HG03025 (cell line): ENCODE data around the gene CLPX.
A peak's percentile ranks its signal among the peaks of the same experiment; 100 is the strongest.
"Not testable (repeated sequence)": the region's sequence is repeated elsewhere in the genome, so short reads cannot be mapped to it uniquely, and the experiment has no call there.

ENCODE experiments used
- ATAC-seq: cut with Tn5 transposase; IDR thresholded peaks from one replicate; pipeline ENCODE4 v1.9.1; 2021; ENCODE audit warnings: mild to moderate bottlenecking, moderate library complexity; ENCODE audit not compliant: unreplicated experiment, low FRiP score

Gene CLPX

GRCh38 chr15:65207280-65207840 lies 22.2 kb upstream of the CLPX start:
- ATAC-seq = no peak

DNA sequence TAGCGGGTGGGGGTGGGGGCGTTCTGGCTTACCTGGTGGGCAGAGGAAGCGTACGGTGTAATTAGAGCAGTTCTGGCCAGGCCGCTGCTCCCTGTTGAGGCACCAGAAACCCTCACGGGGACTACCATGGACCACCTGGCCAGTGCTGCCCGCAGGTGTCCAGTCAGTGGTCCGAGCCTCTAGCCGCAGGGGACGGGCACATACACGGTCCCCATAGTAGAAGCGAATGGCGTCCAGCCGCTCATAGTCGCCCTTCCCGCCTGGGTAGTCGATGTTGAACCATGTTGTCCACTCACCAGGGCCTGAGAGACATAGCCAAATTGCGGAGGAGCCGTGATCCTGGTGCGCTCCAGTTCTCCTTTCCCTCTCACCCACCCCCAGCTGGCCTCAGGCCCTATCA lies 21.6 kb upstream of the CLPX start:
- ATAC-seq = no peak

DNA sequence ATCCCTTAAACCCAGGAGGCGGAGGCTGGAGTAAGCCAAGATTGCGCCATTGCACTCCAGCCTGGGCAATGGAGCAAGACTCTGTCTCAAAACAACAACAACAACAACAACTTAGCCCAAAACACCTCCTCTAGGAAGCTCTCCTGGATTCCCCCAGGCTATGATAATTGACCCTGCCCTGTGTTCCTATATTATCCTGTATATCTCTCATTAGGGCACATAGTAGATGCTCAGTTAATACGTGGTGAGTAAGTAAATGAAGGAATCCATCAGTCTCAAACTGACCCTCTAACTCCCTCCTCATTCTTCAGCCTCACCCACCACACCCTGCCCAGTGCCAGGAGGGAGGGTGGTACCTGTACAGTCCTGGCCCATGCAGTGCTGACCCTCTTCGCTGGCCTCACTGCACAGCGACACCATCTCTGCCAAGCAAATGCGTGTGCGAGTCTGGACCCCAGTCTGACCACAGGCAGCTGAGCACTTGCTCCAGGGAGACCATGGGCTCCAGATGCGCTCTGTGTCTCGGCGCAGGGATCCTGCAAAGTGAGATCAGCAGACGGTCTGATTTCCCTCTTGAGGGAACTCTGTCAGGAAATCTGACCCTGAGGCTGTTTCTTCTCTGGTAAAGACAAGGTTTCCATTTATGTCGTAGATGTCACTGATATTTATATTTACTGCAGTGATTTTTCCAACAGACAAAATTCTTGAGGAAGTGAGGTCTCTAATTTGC lies 20.0 kb upstream of the CLPX start:
- ATAC-seq = no peak

DNA sequence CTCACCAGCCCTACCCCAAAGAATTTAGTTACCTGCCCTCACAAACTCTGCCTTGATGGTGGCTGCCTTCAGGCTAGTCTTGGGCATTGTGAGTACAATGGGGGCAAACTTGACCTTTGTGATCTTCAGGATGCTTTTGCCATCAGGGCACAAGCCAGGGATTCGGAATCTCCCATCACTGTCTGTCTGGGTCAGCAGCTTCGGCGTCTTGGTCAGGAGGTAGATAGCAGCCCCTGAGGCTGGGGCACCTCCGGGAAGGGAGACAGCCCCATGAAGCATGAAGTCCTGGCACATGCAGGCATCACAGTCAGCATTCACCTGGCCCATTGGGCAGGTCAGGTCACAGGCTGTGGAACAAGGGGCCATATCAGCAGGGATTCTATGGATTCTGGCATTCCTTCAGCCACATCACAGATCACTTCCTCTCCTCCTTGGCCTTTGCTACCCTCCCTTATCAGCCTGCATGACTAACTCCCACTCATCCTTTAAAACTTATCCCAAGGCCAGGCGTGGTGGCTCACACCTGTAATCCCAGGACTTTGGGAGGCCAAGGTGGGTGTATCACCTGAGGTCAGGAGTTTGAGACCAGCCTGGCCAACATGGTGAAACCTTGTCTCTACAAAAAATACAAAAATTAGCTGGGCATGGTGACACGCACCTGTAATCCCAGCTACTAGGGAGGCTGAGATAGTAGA lies 19.2 kb upstream of the CLPX start:
- no peak for ATAC-seq

DNA sequence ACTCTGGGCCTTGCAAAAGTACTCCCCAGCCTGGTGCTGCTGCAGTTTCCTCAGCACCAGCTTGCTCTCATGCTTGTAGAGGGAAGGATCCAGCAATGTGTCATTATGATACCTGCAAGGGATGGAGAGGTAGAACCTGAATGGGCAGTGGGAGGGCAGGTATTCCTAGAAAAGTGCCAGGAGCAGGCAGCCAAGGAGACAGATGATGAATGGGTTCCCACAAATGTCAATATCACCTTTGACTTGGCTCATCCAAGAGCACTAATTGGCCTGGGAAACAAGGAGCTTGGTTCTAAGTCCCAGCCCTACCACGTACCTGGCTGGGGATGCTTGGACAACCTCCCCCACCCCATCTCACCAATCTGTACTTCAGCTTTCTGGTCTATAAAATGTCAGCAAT lies 16.8 kb upstream of the CLPX start:
- ATAC-seq = no peak

- ATAC-seq = no peak
Observed at GRCh38 chr15:65198571-65198970, 13.4 kb upstream of the CLPX start.

- ATAC-seq = no peak
Observed at GRCh38 chr15:65197337-65197645, 12.1 kb upstream of the CLPX start.

DNA sequence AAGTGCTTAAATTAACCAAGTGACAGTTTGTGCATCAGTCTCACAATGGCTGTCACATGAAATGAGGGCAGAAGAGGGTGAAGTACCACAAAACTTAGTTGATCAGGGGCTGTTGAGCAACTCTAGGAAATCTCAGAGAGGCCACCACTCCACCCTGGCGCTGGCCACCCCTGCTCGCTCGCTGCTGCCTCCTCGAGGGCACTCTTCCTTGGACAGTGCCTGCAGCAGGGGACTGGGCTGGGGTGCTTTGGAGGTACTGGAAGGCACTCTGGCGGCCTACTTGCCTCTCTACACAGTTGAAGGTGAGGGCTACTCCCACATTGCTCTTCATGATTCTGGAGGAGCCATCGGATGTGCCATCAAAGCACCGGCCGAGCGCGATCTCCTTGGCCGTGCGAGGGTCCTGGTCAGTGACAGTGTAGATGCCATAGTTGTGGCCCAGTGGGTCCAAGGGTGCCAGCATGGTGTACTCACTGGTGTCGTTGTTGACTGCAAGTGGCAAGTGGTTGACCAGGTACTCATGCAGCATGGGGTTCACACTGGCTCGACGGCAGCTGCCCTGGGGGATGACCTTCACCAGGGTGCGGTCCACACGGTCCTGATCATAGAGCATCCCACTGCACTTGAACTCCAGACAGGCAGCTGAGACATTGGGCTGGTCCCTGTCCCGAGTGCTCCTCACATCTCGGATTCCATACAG lies 11.6 kb upstream of the CLPX start:
- no peak for ATAC-seq

GRCh38 chr15:65195548-65195923 lies 10.4 kb upstream of the CLPX start:
- ATAC-seq = no peak

- ATAC-seq = no peak
Observed at GRCh38 chr15:65194826-65195547, 9.8 kb upstream of the CLPX start.

DNA sequence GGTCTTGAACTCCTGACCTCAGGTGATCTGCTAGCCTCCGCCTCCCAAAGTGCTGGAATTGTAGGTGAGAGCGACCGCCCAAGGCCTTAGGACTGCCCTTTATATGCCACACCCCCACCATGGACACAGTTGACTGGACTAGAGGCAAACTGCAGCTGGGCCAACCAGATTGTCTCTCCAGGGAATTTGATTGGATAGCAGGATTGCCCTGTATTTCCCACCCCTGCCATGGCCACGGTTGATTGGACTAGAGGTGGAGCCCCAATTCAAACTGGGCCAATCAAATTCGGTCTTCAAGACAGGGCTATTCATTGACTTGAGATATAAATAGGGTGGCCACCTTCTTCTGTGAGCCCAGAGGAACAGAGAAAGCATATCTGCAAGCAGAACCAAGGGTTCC lies 6.9 kb upstream of the CLPX start:
- no peak for ATAC-seq

- no peak for ATAC-seq
Observed at GRCh38 chr15:65189102-65189740, 4.1 kb upstream of the CLPX start.

GRCh38 chr15:65188472-65188871 lies 3.3 kb upstream of the CLPX start:
- ATAC-seq = not testable (repeated sequence)

GRCh38 chr15:65184305-65184867 lies 756 bp downstream of the CLPX start:
- peak; percentile 22 for ATAC-seq

DNA sequence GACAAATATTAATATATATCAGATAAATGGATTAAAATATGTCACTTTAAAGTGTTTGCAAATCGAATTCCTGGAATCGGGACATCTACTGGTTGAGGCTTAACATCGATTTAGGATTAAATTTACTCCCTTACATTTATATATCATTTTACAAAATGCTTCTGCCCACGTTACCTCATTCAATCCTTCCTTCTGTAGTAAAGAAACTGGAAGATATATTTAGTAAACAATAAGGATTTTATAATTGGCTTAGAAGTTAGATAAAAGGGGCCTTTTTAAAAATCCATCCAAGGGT lies 1.3 kb downstream of the CLPX start:
- ATAC-seq = no peak

DNA sequence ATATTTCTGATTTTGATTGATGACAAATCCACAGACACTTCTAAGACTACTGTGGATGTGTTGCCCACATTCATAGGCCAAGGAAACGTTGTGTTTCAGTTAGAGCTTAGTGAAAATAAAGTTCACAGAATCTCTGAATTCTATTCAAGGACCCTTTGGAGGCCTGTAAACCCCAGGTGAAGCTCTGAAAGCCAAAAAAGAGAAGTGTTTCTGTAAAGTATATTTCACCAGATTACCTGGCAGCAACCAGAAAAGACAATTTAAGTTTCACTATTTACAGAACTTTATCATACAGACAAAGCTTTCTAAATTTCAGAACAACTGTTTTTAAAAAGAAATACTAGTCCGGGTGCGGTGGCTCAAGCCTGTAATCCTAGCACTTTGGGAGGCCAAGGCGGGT lies 2.6 kb downstream of the CLPX start:
- ATAC-seq = no peak

DNA sequence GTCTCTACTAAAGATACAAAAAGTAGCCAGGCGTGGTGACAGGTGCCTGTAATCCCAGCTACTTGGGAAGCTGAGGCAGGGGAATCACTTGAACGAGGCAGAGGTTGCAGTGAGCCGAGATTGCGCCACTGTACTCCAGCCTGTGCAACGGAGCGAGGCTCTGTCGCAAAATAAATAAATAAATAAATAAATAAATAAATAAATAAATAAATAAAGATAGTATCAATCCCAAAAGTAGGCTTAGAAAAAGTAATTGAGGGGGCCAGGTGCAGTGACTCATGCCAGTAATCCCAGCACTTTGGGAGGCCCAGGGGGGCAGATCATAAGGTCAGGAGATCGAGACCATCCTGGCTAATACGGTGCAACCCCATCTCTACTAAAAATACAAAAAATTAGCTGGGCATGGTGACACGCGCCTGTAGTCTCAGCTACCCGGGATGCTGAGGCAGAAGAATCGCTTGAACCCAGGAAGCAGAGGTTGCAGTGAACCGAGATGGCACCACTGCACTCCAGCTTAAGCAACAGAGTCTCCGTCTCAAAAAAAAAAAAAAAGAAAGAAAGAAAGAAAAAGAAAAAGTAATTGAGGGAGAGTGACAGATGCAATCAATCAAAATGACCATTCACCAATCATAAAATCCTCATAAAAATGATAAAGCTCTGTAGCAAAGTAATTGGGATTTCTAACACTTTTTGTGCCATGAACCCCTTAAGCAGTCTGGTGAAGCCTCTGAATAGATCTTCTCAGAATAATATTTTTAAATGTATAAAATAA lies 3.4 kb downstream of the CLPX start:
- ATAC-seq = not testable (repeated sequence)

- ATAC-seq = no peak
Observed at GRCh38 chr15:65180167-65180566, 5.0 kb downstream of the CLPX start.

GRCh38 chr15:65177901-65178300 lies 7.2 kb downstream of the CLPX start:
- no peak for ATAC-seq

DNA sequence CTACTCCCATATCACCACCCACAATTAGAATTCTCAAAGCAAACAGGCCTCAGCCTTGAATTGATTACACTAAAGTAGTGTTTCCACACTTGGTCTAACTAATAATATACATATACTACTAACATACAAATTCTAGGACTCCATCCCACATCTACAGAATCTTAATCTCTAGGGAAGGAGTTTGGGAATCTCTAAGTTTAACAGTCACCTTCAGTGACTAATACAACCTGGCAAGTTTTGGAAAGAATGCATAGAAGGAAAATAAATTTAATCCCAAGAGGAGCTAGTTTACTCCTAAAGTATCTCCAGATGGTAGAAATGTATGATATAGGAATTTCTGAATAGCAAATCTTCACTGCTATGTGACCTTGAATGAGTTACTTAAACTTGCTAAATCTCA lies 9.1 kb downstream of the CLPX start:
- ATAC-seq = no peak
